Measurements from ENCODE around the gene LPP. TPM values are rescaled to one million over a fixed set of nuclear protein-coding genes. Genes with fewer than 3 reads are reported as not detected.

Gene LPP
- total RNA-seq, 1 donor from 2014 or later, result 28.2 TPM

DNA sequence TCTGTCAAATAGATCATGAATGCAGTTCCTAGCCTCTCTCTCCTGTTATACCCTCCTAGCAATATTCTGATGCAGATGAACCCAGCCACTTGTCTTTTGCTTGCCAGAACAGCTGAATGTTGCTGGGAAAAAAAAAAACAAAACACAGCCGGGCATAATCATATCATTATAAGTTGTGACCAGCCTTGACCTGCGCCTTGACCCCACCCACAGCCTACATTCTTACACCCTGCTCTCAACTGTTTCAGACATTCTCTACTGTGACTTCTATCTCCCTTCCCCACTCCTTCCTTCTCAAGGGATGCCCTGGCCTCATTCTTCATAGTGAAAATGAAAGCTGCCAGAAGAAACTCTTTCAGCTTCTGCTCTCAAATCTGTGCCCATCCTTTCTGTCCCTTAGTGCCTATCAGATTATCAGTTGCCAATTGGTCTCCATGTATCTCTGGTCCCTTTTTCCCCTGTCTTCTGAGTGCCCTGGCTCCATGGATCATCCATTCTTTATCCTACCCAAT is 628.7 kb downstream of the LPP start:
- H3K27me3 ChIP-seq (ENCODE audit: control insufficient read depth in 3 of 3, insufficient read depth in 3 of 3, low read length in 3 of 3), result no peaks in the 10 kb centered on the region
- H3K9me3 ChIP-seq (ENCODE audit: control insufficient read depth in 3 of 3, low read length in 3 of 3), result no peaks in the 10 kb centered on the region
- peaks cover 5 to 20% (median 15%) of the 10 kb centered on the region in 3 donors for H3K4me1 ChIP-seq (ENCODE audit: control insufficient read depth in 3 of 3, insufficient read depth in 3 of 3, low read length in 3 of 3)
- no peak overlapping the region for H3K27ac ChIP-seq (ENCODE audit: low read depth, low read length)
- H3K4me3 ChIP-seq (ENCODE audit: low read length in 3 of 3), result no peak overlapping the region
- no peaks in the 10 kb centered on the region for H3K36me3 ChIP-seq (ENCODE audit: control insufficient read depth in 3 of 3, insufficient read depth in 3 of 3, low read length in 3 of 3)
- no peak overlapping the region for H3K9ac ChIP-seq (ENCODE audit: low read depth in 1 of 3, low read length in 3 of 3)

DNA sequence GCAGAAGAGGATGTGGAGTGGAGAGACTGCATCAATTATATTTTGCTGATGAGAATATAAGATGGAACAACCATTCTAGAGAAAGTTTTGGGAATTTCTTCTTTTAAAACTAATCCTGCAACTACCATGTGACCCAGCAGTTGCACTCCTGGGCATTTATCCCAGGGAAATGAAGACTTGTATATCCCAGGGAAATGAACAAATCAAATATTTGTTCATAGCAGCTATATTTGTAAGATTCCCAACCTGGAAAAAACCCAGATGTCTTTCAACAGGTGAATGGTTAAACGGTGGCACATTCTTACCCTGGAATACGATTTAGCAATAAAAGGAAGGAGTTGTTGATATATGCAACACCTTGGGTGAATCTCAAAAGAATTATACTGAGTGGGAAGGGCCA is 632.5 kb downstream of the LPP start:
- no peaks in the 10 kb centered on the region for H3K27me3 ChIP-seq (ENCODE audit: control insufficient read depth in 3 of 3, insufficient read depth in 3 of 3, low read length in 3 of 3)
- H3K27ac ChIP-seq (ENCODE audit: low read depth, low read length), result no peak overlapping the region
- no peak overlapping the region for H3K9ac ChIP-seq (ENCODE audit: low read depth in 1 of 3, low read length in 3 of 3)
- H3K4me1 ChIP-seq (ENCODE audit: control insufficient read depth in 3 of 3, insufficient read depth in 3 of 3, low read length in 3 of 3), result peaks cover 0 to 6% (median 0%) of the 10 kb centered on the region in 3 donors
- H3K36me3 ChIP-seq (ENCODE audit: control insufficient read depth in 3 of 3, insufficient read depth in 3 of 3, low read length in 3 of 3), result no peaks in the 10 kb centered on the region
- no peak overlapping the region for H3K4me3 ChIP-seq (ENCODE audit: low read length in 3 of 3)
- no peaks in the 10 kb centered on the region for H3K9me3 ChIP-seq (ENCODE audit: control insufficient read depth in 3 of 3, low read length in 3 of 3)

GRCh38 chr3:188788621-188789081 is 634.7 kb downstream of the LPP start:
- H3K9ac ChIP-seq (ENCODE audit: low read depth in 1 of 3, low read length in 3 of 3), result no peak overlapping the region
- no peak overlapping the region for H3K27ac ChIP-seq (ENCODE audit: low read depth, low read length)
- no peaks in the 10 kb centered on the region for H3K36me3 ChIP-seq (ENCODE audit: control insufficient read depth in 3 of 3, insufficient read depth in 3 of 3, low read length in 3 of 3)
- no peak overlapping the region for H3K4me3 ChIP-seq (ENCODE audit: low read length in 3 of 3)
- no peaks in the 10 kb centered on the region for H3K9me3 ChIP-seq (ENCODE audit: control insufficient read depth in 3 of 3, low read length in 3 of 3)
- H3K27me3 ChIP-seq (ENCODE audit: control insufficient read depth in 3 of 3, insufficient read depth in 3 of 3, low read length in 3 of 3), result no peaks in the 10 kb centered on the region
- peaks cover 0 to 4% (median 0%) of the 10 kb centered on the region in 3 donors for H3K4me1 ChIP-seq (ENCODE audit: control insufficient read depth in 3 of 3, insufficient read depth in 3 of 3, low read length in 3 of 3)

GRCh38 chr3:188789251-188789650 is 635.3 kb downstream of the LPP start:
- Histone ChIP-seq H3K4me3 (ENCODE audit: low read length in 3 of 3) (no peak overlapping the region), H3K36me3 (ENCODE audit: control insufficient read depth in 3 of 3, insufficient read depth in 3 of 3, low read length in 3 of 3) (no peaks in the 10 kb centered on the region), H3K4me1 (ENCODE audit: control insufficient read depth in 3 of 3, insufficient read depth in 3 of 3, low read length in 3 of 3) (peaks cover 0 to 4% (median 0%) of the 10 kb centered on the region in 3 donors), H3K9ac (ENCODE audit: low read depth in 1 of 3, low read length in 3 of 3) (no peak overlapping the region), H3K27ac (ENCODE audit: low read depth, low read length) (no peak overlapping the region), H3K9me3 (ENCODE audit: control insufficient read depth in 3 of 3, low read length in 3 of 3) (no peaks in the 10 kb centered on the region), H3K27me3 (ENCODE audit: control insufficient read depth in 3 of 3, insufficient read depth in 3 of 3, low read length in 3 of 3) (no peaks in the 10 kb centered on the region)

- Histone ChIP-seq H3K9me3 (ENCODE audit: control insufficient read depth in 3 of 3, low read length in 3 of 3) (no peaks in the 10 kb centered on the region), H3K36me3 (ENCODE audit: control insufficient read depth in 3 of 3, insufficient read depth in 3 of 3, low read length in 3 of 3) (no peaks in the 10 kb centered on the region), H3K4me1 (ENCODE audit: control insufficient read depth in 3 of 3, insufficient read depth in 3 of 3, low read length in 3 of 3) (peaks cover 0 to 4% (median 0%) of the 10 kb centered on the region in 3 donors), H3K27ac (ENCODE audit: low read depth, low read length) (no peak overlapping the region), H3K9ac (ENCODE audit: low read depth in 1 of 3, low read length in 3 of 3) (no peak overlapping the region), H3K27me3 (ENCODE audit: control insufficient read depth in 3 of 3, insufficient read depth in 3 of 3, low read length in 3 of 3) (no peaks in the 10 kb centered on the region), H3K4me3 (ENCODE audit: low read length in 3 of 3) (no peak overlapping the region)
These were observed 637.4 kb downstream of the LPP start for GRCh38 chr3:188791311-188791710.

- Histone ChIP-seq H3K4me1 (ENCODE audit: control insufficient read depth in 3 of 3, insufficient read depth in 3 of 3, low read length in 3 of 3) (peaks cover 0 to 4% (median 0%) of the 10 kb centered on the region in 3 donors), H3K36me3 (ENCODE audit: control insufficient read depth in 3 of 3, insufficient read depth in 3 of 3, low read length in 3 of 3) (no peaks in the 10 kb centered on the region), H3K27me3 (ENCODE audit: control insufficient read depth in 3 of 3, insufficient read depth in 3 of 3, low read length in 3 of 3) (no peaks in the 10 kb centered on the region), H3K9me3 (ENCODE audit: control insufficient read depth in 3 of 3, low read length in 3 of 3) (no peaks in the 10 kb centered on the region), H3K9ac (ENCODE audit: low read depth in 1 of 3, low read length in 3 of 3) (peak overlapping the region in 1 of 3 donors; percentile 8), H3K4me3 (ENCODE audit: low read length in 3 of 3) (no peak overlapping the region), H3K27ac (ENCODE audit: low read depth, low read length) (no peak overlapping the region)
These were observed 638.8 kb downstream of the LPP start for GRCh38 chr3:188792793-188793192.

GRCh38 chr3:188796122-188796631 is 642.2 kb downstream of the LPP start:
- H3K27ac ChIP-seq (ENCODE audit: low read depth, low read length), result peak overlapping the region; percentile 28

GRCh38 chr3:188797045-188797444 is 643.1 kb downstream of the LPP start:
- Histone ChIP-seq H3K9ac (ENCODE audit: low read depth in 1 of 3, low read length in 3 of 3) (no peak overlapping the region), H3K27ac (ENCODE audit: low read depth, low read length) (peak overlapping the region; percentile 28), H3K9me3 (ENCODE audit: control insufficient read depth in 3 of 3, low read length in 3 of 3) (no peaks in the 10 kb centered on the region), H3K36me3 (ENCODE audit: control insufficient read depth in 3 of 3, insufficient read depth in 3 of 3, low read length in 3 of 3) (no peaks in the 10 kb centered on the region), H3K4me1 (ENCODE audit: control insufficient read depth in 3 of 3, insufficient read depth in 3 of 3, low read length in 3 of 3) (peaks cover 0 to 4% (median 4%) of the 10 kb centered on the region in 3 donors), H3K27me3 (ENCODE audit: control insufficient read depth in 3 of 3, insufficient read depth in 3 of 3, low read length in 3 of 3) (no peaks in the 10 kb centered on the region), H3K4me3 (ENCODE audit: low read length in 3 of 3) (no peak overlapping the region)

More at GRCh38 chr3:188796122-188796631, 642.2 kb downstream of the LPP start:
- Histone ChIP-seq H3K9ac (ENCODE audit: low read depth in 1 of 3, low read length in 3 of 3) (no peak overlapping the region), H3K4me3 (ENCODE audit: low read length in 3 of 3) (no peak overlapping the region), H3K27me3 (ENCODE audit: control insufficient read depth in 3 of 3, insufficient read depth in 3 of 3, low read length in 3 of 3) (no peaks in the 10 kb centered on the region), H3K36me3 (ENCODE audit: control insufficient read depth in 3 of 3, insufficient read depth in 3 of 3, low read length in 3 of 3) (no peaks in the 10 kb centered on the region), H3K4me1 (ENCODE audit: control insufficient read depth in 3 of 3, insufficient read depth in 3 of 3, low read length in 3 of 3) (peaks cover 0 to 4% (median 4%) of the 10 kb centered on the region in 3 donors), H3K9me3 (ENCODE audit: control insufficient read depth in 3 of 3, low read length in 3 of 3) (no peaks in the 10 kb centered on the region)

DNA sequence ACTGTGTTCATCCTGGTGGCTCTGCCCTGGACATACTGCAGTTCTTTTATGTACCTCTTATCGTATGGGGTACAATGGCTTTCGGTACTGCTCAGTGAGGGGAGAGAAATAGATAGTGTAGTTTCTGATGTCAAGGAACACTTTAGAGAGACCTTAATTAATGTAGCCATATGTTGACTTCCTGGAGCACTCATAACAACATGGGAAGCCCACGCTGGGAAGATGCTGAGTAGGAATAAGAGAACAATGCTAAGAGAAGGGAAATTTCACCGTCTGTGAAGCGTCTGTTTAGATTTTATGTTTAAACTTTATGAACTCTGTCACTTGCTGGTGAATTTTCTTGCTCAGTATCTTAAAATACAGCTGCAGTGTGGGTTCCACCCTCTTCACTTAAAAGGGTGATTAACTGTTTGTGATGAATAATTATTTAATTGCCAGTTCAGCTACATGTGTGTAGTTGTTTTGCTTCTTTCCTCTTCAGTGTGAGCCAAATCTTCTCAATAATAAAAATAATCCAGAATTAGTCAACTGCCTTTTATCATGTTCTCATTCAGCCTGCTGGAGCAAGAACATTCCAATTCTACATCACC is 644.7 kb downstream of the LPP start:
- H3K4me3 ChIP-seq (ENCODE audit: low read length in 3 of 3), result no peak overlapping the region
- H3K9ac ChIP-seq (ENCODE audit: low read depth in 1 of 3, low read length in 3 of 3), result no peak overlapping the region
- H3K4me1 ChIP-seq (ENCODE audit: control insufficient read depth in 3 of 3, insufficient read depth in 3 of 3, low read length in 3 of 3), result peaks cover 0 to 4% (median 0%) of the 10 kb centered on the region in 3 donors
- H3K36me3 ChIP-seq (ENCODE audit: control insufficient read depth in 3 of 3, insufficient read depth in 3 of 3, low read length in 3 of 3), result no peaks in the 10 kb centered on the region
- no peaks in the 10 kb centered on the region for H3K27me3 ChIP-seq (ENCODE audit: control insufficient read depth in 3 of 3, insufficient read depth in 3 of 3, low read length in 3 of 3)
- H3K27ac ChIP-seq (ENCODE audit: low read depth, low read length), result no peak overlapping the region
- no peaks in the 10 kb centered on the region for H3K9me3 ChIP-seq (ENCODE audit: control insufficient read depth in 3 of 3, low read length in 3 of 3)

- Histone ChIP-seq H3K27ac (ENCODE audit: low read depth, low read length) (no peak overlapping the region), H3K4me3 (ENCODE audit: low read length in 3 of 3) (no peak overlapping the region), H3K4me1 (ENCODE audit: control insufficient read depth in 3 of 3, insufficient read depth in 3 of 3, low read length in 3 of 3) (peaks cover 0 to 4% (median 0%) of the 10 kb centered on the region in 3 donors), H3K27me3 (ENCODE audit: control insufficient read depth in 3 of 3, insufficient read depth in 3 of 3, low read length in 3 of 3) (no peaks in the 10 kb centered on the region), H3K36me3 (ENCODE audit: control insufficient read depth in 3 of 3, insufficient read depth in 3 of 3, low read length in 3 of 3) (no peaks in the 10 kb centered on the region), H3K9me3 (ENCODE audit: control insufficient read depth in 3 of 3, low read length in 3 of 3) (no peaks in the 10 kb centered on the region), H3K9ac (ENCODE audit: low read depth in 1 of 3, low read length in 3 of 3) (no peak overlapping the region)
These were observed 647.4 kb downstream of the LPP start for GRCh38 chr3:188801393-188801792.
